G401 (cell line): Measurements from ENCODE around the gene PSMG1. TPM values are rescaled to one million over a fixed set of nuclear protein-coding genes. Genes with fewer than 3 reads are reported as not detected.
"Not testable (repeated sequence)": the region's sequence is repeated elsewhere in the genome, so short reads cannot be mapped to it uniquely, and the experiment has no call there.

ENCODE experiments used
- DNase-seq: peaks from one replicate; pipeline ENCODE4 v3.0.0-alpha.2; 2015; ENCODE audit warnings: low spot score
- in situ Hi-C: cut with HindIII; loops from 2 replicates; pipeline ENCODE4 v1.10.0; 2016; ENCODE audit warnings: low sequenced_read_pairs, mixed read lengths
- total RNA-seq: library from RNA; depleted of rRNA; stranded (reverse); fragments of >200 nt; shearing (Covaris generic); gene quantifications from 2 replicates; pipeline ENCODE4 v1.2.3, GENCODE V29; 2014

PSMG1 gene
- total RNA-seq, 1 experiment from 2014 or later: 159 TPM

- no peak for DNase-seq
- in situ Hi-C loops: no loop called here
Measured at GRCh38 chr21:39168800-39169199, 14.5 kb downstream of the PSMG1 start.

GRCh38 chr21:39164523-39164922, 18.7 kb downstream of the PSMG1 start:
- in situ Hi-C loops: no loop called here
- no peak for DNase-seq

DNA sequence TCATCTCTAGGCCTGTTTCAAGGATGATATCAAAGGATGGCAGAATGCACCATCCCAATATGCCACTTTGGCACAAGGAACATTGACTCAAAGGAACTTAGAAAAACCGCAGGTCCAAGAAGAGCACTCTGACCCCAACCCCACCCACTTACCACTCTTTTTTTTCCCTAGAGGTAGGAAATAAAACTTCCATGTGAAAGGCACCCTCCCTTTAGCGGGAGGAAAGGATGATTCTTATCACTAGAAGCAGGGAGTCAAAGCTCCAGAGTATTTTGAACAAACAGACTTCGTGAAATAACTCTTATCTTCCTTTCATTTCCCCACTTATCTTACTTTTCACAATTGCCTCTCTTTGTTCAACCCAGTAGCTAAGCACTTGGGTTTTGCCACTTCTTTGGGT, 22.2 kb downstream of the PSMG1 start:
- no peak for DNase-seq
- in situ Hi-C loops: no loop called here

GRCh38 chr21:39159342-39160063, 23.7 kb downstream of the PSMG1 start:
- DNase-seq: no peak
- in situ Hi-C loops: no loop called here

- in situ Hi-C loops, DNase-seq: not testable (repeated sequence)
Measured at GRCh38 chr21:39157241-39157640, 26.0 kb downstream of the PSMG1 start.

- no peak for DNase-seq
- in situ Hi-C loops: no loop called here
Measured at GRCh38 chr21:39156024-39156423, 27.2 kb downstream of the PSMG1 start.

- DNase-seq: no peak
- in situ Hi-C loops: no loop called here
Measured at GRCh38 chr21:39155578-39155977, 27.7 kb downstream of the PSMG1 start.

GRCh38 chr21:39153842-39154241, 29.4 kb downstream of the PSMG1 start:
- DNase-seq: no peak
- in situ Hi-C loops: no loop called here

- DNase-seq: no peak
- in situ Hi-C loops: no loop called here
Measured at GRCh38 chr21:39153373-39153772, 29.9 kb downstream of the PSMG1 start.

DNA sequence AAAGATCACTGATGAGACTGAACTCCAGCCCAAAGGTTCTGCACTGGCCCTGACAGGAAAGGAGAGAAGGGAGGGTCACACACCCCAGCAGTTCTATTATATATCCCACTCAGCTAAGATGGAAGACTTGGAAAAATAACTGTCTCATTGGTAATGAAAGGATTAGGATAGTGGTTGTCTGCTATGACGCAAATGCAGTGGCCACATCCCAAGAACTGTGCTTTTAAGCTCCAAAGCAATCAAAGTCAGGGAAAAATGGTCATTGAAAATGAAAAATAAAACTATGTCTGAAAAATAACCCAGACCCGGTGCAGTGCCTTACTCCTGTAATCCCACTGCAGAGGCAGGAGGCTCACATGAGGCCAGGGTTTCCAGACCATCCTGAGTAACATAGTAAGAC, 31.0 kb downstream of the PSMG1 start:
- DNase-seq: no peak
- in situ Hi-C loops: no loop called here

- no peak for DNase-seq
- in situ Hi-C loops: no loop called here
Measured at GRCh38 chr21:39150877-39151276, 32.4 kb downstream of the PSMG1 start.

DNA sequence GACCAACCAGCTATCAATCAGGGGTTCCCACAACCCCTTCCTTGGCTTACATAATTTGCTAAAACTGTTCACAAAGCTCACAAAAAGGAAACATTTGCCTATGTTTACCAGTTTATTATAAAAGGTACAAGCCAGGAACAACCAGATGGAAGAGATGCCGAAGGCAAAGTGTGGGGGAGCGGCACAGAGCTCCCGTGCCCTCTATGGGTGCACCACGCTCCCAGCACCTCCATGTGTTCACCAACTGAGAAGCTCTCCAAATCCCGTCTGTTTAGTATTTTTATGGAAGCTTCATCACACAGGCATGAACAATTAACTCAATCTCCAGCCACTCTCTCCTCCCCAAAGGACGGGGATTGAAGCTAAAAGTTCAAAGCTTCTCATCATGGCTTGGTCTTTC, 32.9 kb downstream of the PSMG1 start:
- in situ Hi-C loops: no loop called here
- DNase-seq: no peak

DNA sequence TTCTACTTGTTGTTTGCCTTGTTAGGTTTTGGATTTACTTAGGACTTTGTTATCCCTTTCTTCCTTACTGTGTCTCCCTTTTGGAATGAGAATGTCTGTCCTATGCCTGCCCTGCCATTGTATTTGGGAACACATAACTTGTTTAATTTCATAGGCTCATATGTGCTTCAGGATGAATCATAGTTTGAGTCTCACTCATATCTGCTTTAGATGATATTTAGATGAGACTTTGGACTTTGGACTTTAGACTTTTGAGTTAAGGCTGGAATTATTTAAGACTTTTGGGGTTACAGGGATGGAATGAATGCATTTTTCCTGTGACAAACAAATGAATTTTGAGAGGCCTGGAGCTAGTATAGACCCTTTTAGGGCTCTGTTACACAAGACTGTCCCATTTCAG, 33.4 kb downstream of the PSMG1 start:
- in situ Hi-C loops: no loop called here
- DNase-seq: no peak

GRCh38 chr21:39148975-39149374, 34.3 kb downstream of the PSMG1 start:
- DNase-seq: no peak
- in situ Hi-C loops: no loop called here

DNA sequence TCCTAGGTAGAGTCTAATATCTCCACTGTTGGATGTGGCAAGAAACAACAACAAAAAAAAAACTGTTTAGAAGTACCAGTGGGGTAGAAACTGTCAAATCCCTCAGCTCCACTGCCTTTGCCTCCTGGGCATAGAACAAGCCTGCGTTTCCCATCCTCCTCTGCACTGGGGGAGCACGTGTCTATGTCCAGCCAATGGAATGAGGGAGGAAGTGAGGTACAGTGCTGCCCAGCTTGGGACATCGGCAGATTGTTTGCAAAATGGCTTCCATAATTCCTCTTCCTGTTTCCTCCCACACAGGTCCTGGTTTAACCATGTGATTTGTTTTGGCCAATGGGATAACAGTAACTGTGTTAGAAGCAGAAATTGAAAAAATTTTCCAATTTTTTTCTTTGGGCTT, 39.1 kb downstream of the PSMG1 start:
- no peak for DNase-seq
- in situ Hi-C loops: no loop called here

GRCh38 chr21:39142972-39143371, 40.3 kb downstream of the PSMG1 start:
- in situ Hi-C loops: no loop called here
- no peak for DNase-seq

DNA sequence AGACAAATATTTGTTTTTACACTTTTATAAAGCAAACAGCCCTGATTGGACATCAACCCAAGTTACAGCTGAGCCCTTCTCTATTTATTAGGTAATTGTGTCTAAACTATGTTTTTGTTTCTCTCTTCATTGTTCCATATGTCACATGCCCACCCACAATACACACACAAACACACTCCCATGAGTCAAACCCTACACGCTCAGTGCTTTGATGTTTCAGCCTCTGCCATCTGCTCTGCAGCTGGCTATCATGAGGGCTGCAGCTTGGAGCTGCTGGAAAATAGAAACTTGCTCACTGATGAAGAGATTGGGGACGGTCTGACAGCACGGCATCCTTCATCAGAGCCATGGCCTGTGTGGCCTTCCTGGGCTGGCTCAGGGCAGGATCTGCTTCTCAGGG, 41.7 kb downstream of the PSMG1 start:
- no peak for DNase-seq
- in situ Hi-C loops: no loop called here

DNA sequence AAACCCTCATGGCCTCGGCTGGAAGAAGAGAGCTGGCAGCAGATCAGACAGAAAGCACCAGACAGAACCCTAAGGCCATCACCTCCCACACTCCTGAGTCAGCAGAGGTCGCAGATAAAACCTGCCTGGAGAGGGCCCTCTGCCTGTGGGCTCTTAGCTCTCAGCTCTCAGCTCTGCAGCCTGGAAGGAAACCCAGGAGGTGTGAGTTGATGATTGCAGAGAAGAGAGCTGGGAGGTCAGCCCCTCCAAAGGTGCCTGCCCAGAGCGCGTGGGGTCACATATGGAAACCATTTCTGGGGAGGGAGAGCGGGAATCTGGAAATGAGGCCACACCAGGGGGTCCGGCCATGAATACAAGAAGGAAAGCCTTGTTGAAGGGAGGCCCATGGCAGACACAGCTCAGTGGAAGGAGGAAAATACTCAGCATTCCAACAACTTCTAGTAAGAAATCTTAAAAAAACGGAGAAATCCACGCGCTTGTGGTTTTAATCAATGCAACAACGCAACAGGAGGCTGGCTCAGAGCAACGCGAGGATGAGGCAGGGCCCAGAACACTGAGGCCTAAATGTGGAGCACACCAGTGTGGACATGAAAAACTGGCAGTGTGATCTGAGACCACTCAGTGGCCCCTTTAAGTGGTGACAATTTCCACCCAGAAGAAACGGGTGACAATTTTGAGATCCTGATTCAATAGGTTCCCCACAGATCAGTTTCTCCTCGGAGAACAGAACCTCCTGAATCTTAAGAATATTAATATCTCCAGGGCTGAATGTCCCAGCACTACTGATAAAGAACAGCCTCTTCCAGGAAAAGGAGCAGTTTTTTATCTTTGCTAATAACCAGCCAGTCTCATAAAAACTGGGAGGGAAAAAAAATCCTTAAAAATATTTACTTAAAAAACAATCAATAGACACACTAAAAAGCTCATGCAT, 45.7 kb downstream of the PSMG1 start:
- no peak for DNase-seq
- in situ Hi-C loops: no loop called here

- in situ Hi-C loops: no loop called here
- DNase-seq: no peak
Measured at GRCh38 chr21:39136711-39137110, 46.5 kb downstream of the PSMG1 start.

DNA sequence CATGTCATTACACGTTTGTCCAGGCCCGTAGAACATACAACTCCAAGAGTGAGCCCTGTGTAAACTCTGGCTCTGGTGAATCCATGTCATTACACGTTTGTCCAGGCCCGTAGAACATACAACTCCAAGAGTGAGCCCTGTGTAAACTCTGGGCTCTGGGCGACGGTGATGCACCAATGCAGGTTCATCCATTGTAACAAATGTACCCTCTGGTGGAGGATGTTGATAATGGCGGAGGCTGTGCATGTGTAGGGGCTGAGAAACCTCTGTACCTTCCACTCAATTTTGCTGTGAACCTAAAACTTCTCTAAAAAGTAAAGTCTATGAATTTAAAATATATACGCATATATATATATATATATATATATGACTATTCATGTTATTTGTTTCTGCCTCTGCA, 47.1 kb downstream of the PSMG1 start:
- DNase-seq, in situ Hi-C loops: not testable (repeated sequence)
